ENCODE results near the gene ZBTB20.

Gene ZBTB20

GRCh38 chr3:114444216-114444615 lies 702.9 kb downstream of the ZBTB20 start:
- Histone ChIP-seq H3K9me3 (ENCODE audit: control insufficient read depth, insufficient read depth, low read length) (no peaks in the 10 kb centered on the region), H3K27me3 (ENCODE audit: control insufficient read depth, insufficient read depth, low read length) (no peaks in the 10 kb centered on the region), H3K4me3 (ENCODE audit: low read length) (no peak overlapping the region), H3K4me1 (ENCODE audit: control insufficient read depth, insufficient read depth, low read length) (no peaks in the 10 kb centered on the region), H3K27ac (ENCODE audit: low read length) (no peak overlapping the region), H3K36me3 (ENCODE audit: control insufficient read depth, insufficient read depth, low read length) (no peaks in the 10 kb centered on the region)
- DNase-seq (ENCODE audit: low read depth, low spot score): no peak
- WGBS (ENCODE audit: insufficient coverage, insufficient read length): no CpG with 5 or more reads among the region's 3 CpGs

GRCh38 chr3:114442246-114442645 lies 704.8 kb downstream of the ZBTB20 start:
- Histone ChIP-seq H3K27me3 (ENCODE audit: control insufficient read depth, insufficient read depth, low read length) (no peaks in the 10 kb centered on the region), H3K9me3 (ENCODE audit: control insufficient read depth, insufficient read depth, low read length) (no peaks in the 10 kb centered on the region), H3K4me1 (ENCODE audit: control insufficient read depth, insufficient read depth, low read length) (no peaks in the 10 kb centered on the region), H3K27ac (ENCODE audit: low read length) (no peak overlapping the region), H3K36me3 (ENCODE audit: control insufficient read depth, insufficient read depth, low read length) (no peaks in the 10 kb centered on the region), H3K4me3 (ENCODE audit: low read length) (no peak overlapping the region)
- no peak for DNase-seq (ENCODE audit: low read depth, low spot score)

DNA sequence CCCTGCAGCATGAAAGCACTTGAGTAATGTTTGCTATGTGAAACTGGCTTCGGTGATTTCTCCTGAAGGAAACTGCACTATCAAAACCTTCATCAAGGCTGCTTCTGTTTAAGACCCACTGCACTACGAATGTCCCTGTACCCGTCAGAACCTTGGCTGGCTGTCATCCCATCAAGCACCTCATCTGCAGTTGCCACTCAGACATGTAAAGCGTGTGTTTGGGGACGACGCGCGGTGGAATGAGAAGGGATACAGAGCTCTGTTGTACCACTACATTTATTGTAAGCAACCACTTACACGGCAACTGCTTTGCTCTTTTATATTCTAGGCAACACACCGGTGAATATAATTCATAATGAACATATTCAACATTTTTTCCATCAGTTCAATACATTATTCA lies 705.7 kb downstream of the ZBTB20 start:
- Histone ChIP-seq H3K4me3 (ENCODE audit: low read length) (no peak overlapping the region), H3K27ac (ENCODE audit: low read length) (no peak overlapping the region), H3K36me3 (ENCODE audit: control insufficient read depth, insufficient read depth, low read length) (no peaks in the 10 kb centered on the region), H3K9me3 (ENCODE audit: control insufficient read depth, insufficient read depth, low read length) (no peaks in the 10 kb centered on the region), H3K4me1 (ENCODE audit: control insufficient read depth, insufficient read depth, low read length) (no peaks in the 10 kb centered on the region), H3K27me3 (ENCODE audit: control insufficient read depth, insufficient read depth, low read length) (no peaks in the 10 kb centered on the region)
- WGBS (ENCODE audit: insufficient coverage, insufficient read length): no CpG with 5 or more reads among the region's 10 CpGs
- no peak for DNase-seq (ENCODE audit: low read depth, low spot score)

DNA sequence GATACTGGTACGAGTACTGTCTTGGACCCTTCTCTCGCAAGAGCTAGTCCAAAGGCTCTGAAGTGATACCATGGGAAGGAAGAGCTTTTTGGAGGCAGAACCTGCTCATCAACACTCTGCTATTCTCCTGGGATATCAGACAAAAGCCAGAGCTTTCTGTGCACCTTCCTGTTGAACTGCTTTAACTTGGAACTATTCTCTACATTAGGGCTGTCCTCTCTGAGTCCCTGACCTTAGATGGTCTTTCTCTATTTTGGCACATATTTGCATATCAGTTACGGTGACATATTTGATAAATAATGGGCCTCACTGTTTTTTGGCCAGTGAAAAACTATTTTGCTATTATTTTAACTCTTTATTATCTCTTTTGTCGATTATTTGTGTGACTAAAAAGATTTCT lies 706.4 kb downstream of the ZBTB20 start:
- no CpG with 5 or more reads among the region's 4 CpGs for WGBS (ENCODE audit: insufficient coverage, insufficient read length)
- DNase-seq (ENCODE audit: low read depth, low spot score): no peak
- Histone ChIP-seq H3K27me3 (ENCODE audit: control insufficient read depth, insufficient read depth, low read length) (no peaks in the 10 kb centered on the region), H3K4me3 (ENCODE audit: low read length) (no peak overlapping the region), H3K9me3 (ENCODE audit: control insufficient read depth, insufficient read depth, low read length) (no peaks in the 10 kb centered on the region), H3K36me3 (ENCODE audit: control insufficient read depth, insufficient read depth, low read length) (no peaks in the 10 kb centered on the region), H3K4me1 (ENCODE audit: control insufficient read depth, insufficient read depth, low read length) (no peaks in the 10 kb centered on the region), H3K27ac (ENCODE audit: low read length) (no peak overlapping the region)

GRCh38 chr3:114439284-114439683 lies 707.8 kb downstream of the ZBTB20 start:
- Histone ChIP-seq H3K27ac (ENCODE audit: low read length) (no peak overlapping the region), H3K36me3 (ENCODE audit: control insufficient read depth, insufficient read depth, low read length) (no peaks in the 10 kb centered on the region), H3K27me3 (ENCODE audit: control insufficient read depth, insufficient read depth, low read length) (no peaks in the 10 kb centered on the region), H3K9me3 (ENCODE audit: control insufficient read depth, insufficient read depth, low read length) (no peaks in the 10 kb centered on the region), H3K4me1 (ENCODE audit: control insufficient read depth, insufficient read depth, low read length) (no peaks in the 10 kb centered on the region), H3K4me3 (ENCODE audit: low read length) (no peak overlapping the region)
- no CpG with 5 or more reads among the region's 1 CpG for WGBS (ENCODE audit: insufficient coverage, insufficient read length)
- no peak for DNase-seq (ENCODE audit: low read depth, low spot score)

- H3K9me3 ChIP-seq (ENCODE audit: control insufficient read depth, insufficient read depth, low read length): no peaks in the 10 kb centered on the region
- WGBS (ENCODE audit: insufficient coverage, insufficient read length): no CpG with 5 or more reads among the region's 2 CpGs
- no peak overlapping the region for H3K27ac ChIP-seq (ENCODE audit: low read length)
- H3K4me1 ChIP-seq (ENCODE audit: control insufficient read depth, insufficient read depth, low read length): no peaks in the 10 kb centered on the region
- DNase-seq (ENCODE audit: low read depth, low spot score): no peak
- no peak overlapping the region for H3K4me3 ChIP-seq (ENCODE audit: low read length)
- no peaks in the 10 kb centered on the region for H3K36me3 ChIP-seq (ENCODE audit: control insufficient read depth, insufficient read depth, low read length)
- no peaks in the 10 kb centered on the region for H3K27me3 ChIP-seq (ENCODE audit: control insufficient read depth, insufficient read depth, low read length)
Observed at GRCh38 chr3:114437897-114438296, 709.2 kb downstream of the ZBTB20 start.

GRCh38 chr3:114436182-114436581 lies 710.9 kb downstream of the ZBTB20 start:
- Histone ChIP-seq H3K4me1 (ENCODE audit: control insufficient read depth, insufficient read depth, low read length) (no peaks in the 10 kb centered on the region), H3K27ac (ENCODE audit: low read length) (no peak overlapping the region), H3K36me3 (ENCODE audit: control insufficient read depth, insufficient read depth, low read length) (no peaks in the 10 kb centered on the region), H3K27me3 (ENCODE audit: control insufficient read depth, insufficient read depth, low read length) (no peaks in the 10 kb centered on the region), H3K4me3 (ENCODE audit: low read length) (no peak overlapping the region), H3K9me3 (ENCODE audit: control insufficient read depth, insufficient read depth, low read length) (no peaks in the 10 kb centered on the region)
- no CpG with 5 or more reads among the region's 2 CpGs for WGBS (ENCODE audit: insufficient coverage, insufficient read length)
- DNase-seq (ENCODE audit: low read depth, low spot score): no peak

DNA sequence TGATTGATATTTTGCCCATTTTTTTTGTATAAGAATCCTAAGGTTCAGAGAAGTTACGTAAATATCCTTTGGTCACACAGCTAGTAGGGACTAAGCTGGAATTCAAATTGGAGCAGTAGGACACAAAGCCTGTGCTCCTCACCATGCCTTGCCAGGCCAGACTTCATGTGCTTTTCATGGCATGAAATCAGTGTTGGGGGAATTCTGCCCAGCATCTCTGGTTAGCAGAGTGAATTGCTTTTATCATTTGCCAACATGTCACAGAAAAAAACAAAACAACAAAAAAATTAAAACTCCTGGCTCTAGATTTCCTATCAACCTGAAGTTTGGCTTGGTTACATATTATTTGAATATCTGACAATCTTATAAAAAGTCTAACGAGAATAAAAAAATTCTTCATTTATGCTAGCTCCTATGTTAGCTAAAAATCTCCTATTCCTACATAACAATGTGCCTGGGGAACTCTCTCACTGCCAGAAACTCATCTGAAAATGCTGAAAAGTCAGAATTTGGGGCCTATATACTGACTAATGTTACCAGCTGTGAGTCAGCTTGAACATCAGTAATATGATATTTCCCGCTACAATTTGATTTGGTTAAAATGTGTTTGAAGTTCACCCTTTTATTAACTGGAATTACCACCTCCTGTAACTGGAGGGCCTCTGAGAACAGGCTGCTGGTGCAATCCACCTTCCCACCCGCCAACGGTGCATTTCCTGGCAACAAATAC lies 711.5 kb downstream of the ZBTB20 start:
- Histone ChIP-seq H3K4me1 (ENCODE audit: control insufficient read depth, insufficient read depth, low read length) (no peaks in the 10 kb centered on the region), H3K4me3 (ENCODE audit: low read length) (no peak overlapping the region), H3K9me3 (ENCODE audit: control insufficient read depth, insufficient read depth, low read length) (no peaks in the 10 kb centered on the region), H3K27me3 (ENCODE audit: control insufficient read depth, insufficient read depth, low read length) (no peaks in the 10 kb centered on the region), H3K36me3 (ENCODE audit: control insufficient read depth, insufficient read depth, low read length) (no peaks in the 10 kb centered on the region), H3K27ac (ENCODE audit: low read length) (no peak overlapping the region)
- DNase-seq (ENCODE audit: low read depth, low spot score): no peak
- WGBS (ENCODE audit: insufficient coverage, insufficient read length): no CpG with 5 or more reads among the region's 5 CpGs

- no CpG with 5 or more reads among the region's 2 CpGs for WGBS (ENCODE audit: insufficient coverage, insufficient read length)
- 0 out of 2 replicates have a peak, but pooled peaks cover 1% of the 10 kb centered on the region for H3K4me1 ChIP-seq (ENCODE audit: control insufficient read depth, insufficient read depth, low read length)
Observed at GRCh38 chr3:114432310-114432709, 714.8 kb downstream of the ZBTB20 start.

GRCh38 chr3:114428044-114428595 lies 719.0 kb downstream of the ZBTB20 start:
- no peak for DNase-seq (ENCODE audit: low read depth, low spot score)
- Histone ChIP-seq H3K27me3 (ENCODE audit: control insufficient read depth, insufficient read depth, low read length) (no peaks in the 10 kb centered on the region), H3K9me3 (ENCODE audit: control insufficient read depth, insufficient read depth, low read length) (no peaks in the 10 kb centered on the region), H3K27ac (ENCODE audit: low read length) (no peak overlapping the region), H3K4me3 (ENCODE audit: low read length) (no peak overlapping the region), H3K4me1 (ENCODE audit: control insufficient read depth, insufficient read depth, low read length) (0 out of 2 replicates have a peak, but pooled peaks cover 1% of the 10 kb centered on the region), H3K36me3 (ENCODE audit: control insufficient read depth, insufficient read depth, low read length) (no peaks in the 10 kb centered on the region)
- no CpG with 5 or more reads among the region's 5 CpGs for WGBS (ENCODE audit: insufficient coverage, insufficient read length)

More at GRCh38 chr3:114432310-114432709, 714.8 kb downstream of the ZBTB20 start:
- H3K4me3 ChIP-seq (ENCODE audit: low read length): no peak overlapping the region
- H3K9me3 ChIP-seq (ENCODE audit: control insufficient read depth, insufficient read depth, low read length): no peaks in the 10 kb centered on the region
- no peak for DNase-seq (ENCODE audit: low read depth, low spot score)
- H3K27ac ChIP-seq (ENCODE audit: low read length): no peak overlapping the region
- no peaks in the 10 kb centered on the region for H3K27me3 ChIP-seq (ENCODE audit: control insufficient read depth, insufficient read depth, low read length)
- no peaks in the 10 kb centered on the region for H3K36me3 ChIP-seq (ENCODE audit: control insufficient read depth, insufficient read depth, low read length)
